ENCODE results near the gene SHISA9.

SHISA9 gene

DNA sequence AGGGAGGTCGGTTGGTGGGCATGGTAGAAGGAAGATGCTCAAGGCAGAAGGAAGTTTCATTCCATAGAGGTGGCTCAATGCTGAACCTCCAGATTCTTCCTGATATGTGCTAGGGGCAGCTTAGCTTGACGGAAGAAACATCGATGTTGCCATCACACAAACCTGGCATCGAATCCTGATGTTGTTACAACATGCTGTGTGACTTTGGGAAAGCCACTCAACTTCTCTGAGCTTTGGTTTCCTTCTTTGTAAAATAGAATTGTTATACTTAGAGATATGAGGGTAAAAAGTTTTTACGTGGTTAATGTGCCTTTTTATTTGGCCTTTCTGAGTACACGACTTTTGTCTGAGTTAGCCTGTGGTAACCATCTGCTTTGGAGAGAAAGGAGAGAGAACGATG is 287.9 kb downstream of the SHISA9 start:
- no peak for DNase-seq (ENCODE audit: low spot score)
- TF ChIP-seq, protein P1, sequence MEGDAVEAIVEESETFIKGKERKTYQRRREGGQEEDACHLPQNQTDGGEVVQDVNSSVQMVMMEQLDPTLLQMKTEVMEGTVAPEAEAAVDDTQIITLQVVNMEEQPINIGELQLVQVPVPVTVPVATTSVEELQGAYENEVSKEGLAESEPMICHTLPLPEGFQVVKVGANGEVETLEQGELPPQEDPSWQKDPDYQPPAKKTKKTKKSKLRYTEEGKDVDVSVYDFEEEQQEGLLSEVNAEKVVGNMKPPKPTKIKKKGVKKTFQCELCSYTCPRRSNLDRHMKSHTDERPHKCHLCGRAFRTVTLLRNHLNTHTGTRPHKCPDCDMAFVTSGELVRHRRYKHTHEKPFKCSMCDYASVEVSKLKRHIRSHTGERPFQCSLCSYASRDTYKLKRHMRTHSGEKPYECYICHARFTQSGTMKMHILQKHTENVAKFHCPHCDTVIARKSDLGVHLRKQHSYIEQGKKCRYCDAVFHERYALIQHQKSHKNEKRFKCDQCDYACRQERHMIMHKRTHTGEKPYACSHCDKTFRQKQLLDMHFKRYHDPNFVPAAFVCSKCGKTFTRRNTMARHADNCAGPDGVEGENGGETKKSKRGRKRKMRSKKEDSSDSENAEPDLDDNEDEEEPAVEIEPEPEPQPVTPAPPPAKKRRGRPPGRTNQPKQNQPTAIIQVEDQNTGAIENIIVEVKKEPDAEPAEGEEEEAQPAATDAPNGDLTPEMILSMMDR (IDR thresholded peaks at IDR 0.05; ENCODE audit: extremely low read depth, missing control alignments): no peak

DNA sequence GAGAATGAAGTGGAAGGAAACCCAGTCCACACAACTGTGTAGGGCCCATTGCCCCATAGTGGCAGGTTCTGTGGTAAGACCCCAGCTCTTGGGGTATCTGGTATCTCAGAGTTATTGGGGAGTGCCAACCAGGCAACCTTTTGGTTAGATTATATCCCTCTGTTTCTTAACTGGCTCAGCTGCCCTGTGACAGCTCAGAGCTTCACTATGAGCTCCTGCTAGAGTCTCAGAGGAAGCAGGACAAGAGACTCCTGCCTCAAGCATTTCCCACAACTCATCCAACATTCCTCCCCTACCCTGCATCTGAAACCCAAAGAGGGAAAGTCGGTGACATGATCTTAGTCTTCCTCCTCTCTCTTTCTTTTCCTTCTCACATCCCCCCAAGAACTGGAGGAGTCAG is 292.3 kb downstream of the SHISA9 start:
- no peak for DNase-seq (ENCODE audit: low spot score)
- TF ChIP-seq, protein P1 (IDR thresholded peaks at IDR 0.05; ENCODE audit: extremely low read depth, missing control alignments): no peak

DNA sequence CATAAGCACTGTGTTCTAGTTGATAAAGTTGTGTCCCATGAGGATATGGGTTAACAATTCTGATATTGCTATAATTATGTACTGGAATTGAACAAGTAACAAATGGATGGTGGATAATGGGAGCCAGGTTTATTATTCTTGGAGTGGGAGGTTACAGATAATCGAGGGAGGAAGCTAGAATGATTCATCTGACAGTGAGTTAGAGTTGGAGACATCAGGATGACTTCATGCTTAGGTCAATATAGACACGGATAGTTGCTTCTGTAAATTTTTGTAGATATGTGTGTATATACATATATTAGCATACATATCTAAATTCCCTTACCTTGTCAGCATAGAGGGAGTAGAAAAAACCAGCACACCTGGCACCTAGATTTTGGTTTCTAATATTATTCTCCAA is 293.4 kb downstream of the SHISA9 start:
- TF ChIP-seq, protein P1 (IDR thresholded peaks at IDR 0.05; ENCODE audit: extremely low read depth, missing control alignments): no peak
- no peak for DNase-seq (ENCODE audit: low spot score)

DNA sequence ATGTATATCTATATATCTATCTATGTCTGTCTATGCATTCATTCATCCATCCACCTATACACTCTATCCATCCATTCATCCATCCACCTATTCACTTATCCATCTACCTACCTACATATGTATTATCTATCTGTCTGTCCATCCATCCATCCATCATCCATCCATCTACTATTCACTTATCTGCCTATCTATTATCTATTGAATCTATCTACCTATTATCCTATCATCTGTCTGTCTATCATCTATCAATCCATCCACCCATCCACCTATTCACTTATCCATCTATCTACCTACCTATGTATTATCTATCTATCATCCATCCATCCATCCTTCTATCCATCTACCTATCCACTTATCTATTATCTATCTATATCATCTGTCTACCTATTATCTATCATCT is 302.3 kb downstream of the SHISA9 start:
- TF ChIP-seq, protein P1 (IDR thresholded peaks at IDR 0.05; ENCODE audit: extremely low read depth, missing control alignments): no peak
- no peak for DNase-seq (ENCODE audit: low spot score)

DNA sequence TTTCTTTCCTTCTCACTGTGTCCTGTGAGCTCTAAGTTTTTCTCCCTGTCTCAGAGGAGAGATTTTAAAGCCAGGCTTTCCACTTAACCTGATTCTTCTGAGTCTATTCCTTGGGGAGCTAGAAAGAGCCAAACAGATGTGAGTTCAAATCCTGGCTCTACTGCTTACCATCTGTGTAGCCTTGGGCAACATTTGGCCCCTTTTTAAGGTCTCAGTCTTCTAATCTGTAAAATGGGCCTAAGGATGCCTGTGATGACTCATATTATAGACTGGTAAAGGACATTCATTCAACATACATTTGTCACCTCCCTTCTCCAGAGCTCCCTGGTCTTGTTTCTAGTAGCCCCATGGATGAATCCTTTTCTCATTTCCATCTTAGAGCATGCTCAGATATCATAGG is 304.0 kb downstream of the SHISA9 start:
- DNase-seq (ENCODE audit: low spot score): no peak
- TF ChIP-seq, protein P1 (IDR thresholded peaks at IDR 0.05; ENCODE audit: extremely low read depth, missing control alignments): no peak

DNA sequence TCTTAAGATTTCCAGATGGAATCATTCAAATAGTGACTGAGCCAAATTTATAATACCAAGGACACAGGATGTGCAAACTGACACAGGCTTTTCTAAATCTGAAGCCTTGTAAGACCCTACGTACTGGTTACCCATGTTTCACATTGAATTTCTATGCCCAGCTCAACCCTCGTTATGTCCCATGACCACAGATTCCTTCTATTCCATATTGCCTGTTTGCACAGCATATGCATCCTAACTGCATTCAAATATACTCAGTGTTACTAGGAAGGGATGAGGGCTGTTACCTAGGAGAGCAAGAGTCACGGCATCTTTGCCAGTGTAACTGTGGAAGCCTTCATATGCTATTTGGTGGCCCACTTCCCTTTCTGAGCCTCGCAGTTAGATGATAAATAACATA is 305.2 kb downstream of the SHISA9 start:
- DNase-seq (ENCODE audit: low spot score): no peak
- TF ChIP-seq, protein P1 (IDR thresholded peaks at IDR 0.05; ENCODE audit: extremely low read depth, missing control alignments): no peak

DNA sequence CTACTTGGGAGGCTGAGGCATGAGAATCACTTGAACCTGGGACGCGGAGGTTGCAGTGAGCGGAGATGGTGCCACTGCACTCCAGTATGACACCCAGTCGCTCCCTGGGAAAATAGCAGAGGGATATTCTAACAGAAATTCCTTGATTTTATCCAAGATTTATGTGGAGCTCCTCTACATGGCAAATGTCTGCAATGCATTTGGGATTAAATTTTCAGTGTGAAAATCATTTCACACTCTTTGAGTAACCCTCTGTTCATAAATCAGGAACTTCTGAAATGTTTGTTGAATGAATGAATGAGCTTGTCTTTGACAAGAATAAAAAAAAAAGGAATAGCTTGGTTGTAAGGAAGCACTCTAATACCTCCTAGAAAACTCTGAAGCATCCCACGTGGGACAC is 305.8 kb downstream of the SHISA9 start:
- TF ChIP-seq, protein P1 (IDR thresholded peaks at IDR 0.05; ENCODE audit: extremely low read depth, missing control alignments): no peak
- DNase-seq (ENCODE audit: low spot score): no peak

Measured in GM20000 (cell line).